Right atrium auricular region (tissue), 2 donors: ENCODE measurements around the gene KRTAP19-4. TPM values are rescaled to one million over a fixed set of nuclear protein-coding genes. Genes with fewer than 3 reads are reported as not detected.
"Not testable (repeated sequence)": the region's sequence is repeated elsewhere in the genome, so short reads cannot be mapped to it uniquely, and the experiment has no call there.

Experiments
- DNase-seq: peaks from one replicate; pipeline ENCODE4 v3.0.0-alpha.2; 2019; ENCODE audit warnings: low spot score
- H3K27ac ChIP-seq, 2 donors: fragments of 200-600 bp; sonication (generic); 1 replicate in 1 of 2; 2 replicates in 1 of 2; pipeline ENCODE4 v1.5.1; 2016 to 2019
- H3K27me3 ChIP-seq, 2 donors: fragments of 200-600 bp; sonication (generic); one replicate each; pipeline versions ENCODE4 v1.5.1 to v1.6.0; 2017 to 2019
- H3K36me3 ChIP-seq: fragments of 200-600 bp; sonication (generic); one replicate; pipeline ENCODE4 v1.5.1; 2016
- H3K4me1 ChIP-seq, 2 donors: fragments of 200-600 bp; sonication (generic); one replicate each; pipeline versions ENCODE4 v1.5.1 to v1.6.0; 2017 to 2019
- H3K4me3 ChIP-seq, 2 donors: fragments of 200-600 bp; sonication (generic); 1 replicate in 1 of 2; 2 replicates in 1 of 2; pipeline ENCODE4 v1.5.1; 2017 to 2019; ENCODE audit warnings: mild to moderate bottlenecking in 1 of 2, moderate library complexity in 1 of 2
- H3K9me3 ChIP-seq, 2 donors: fragments of 200-600 bp; sonication (generic); one replicate each; pipeline ENCODE4 v1.5.1; 2019
- CTCF ChIP-seq, 2 donors: fragments of 200-600 bp; sonication (generic); IDR thresholded peaks; one replicate each; pipeline ENCODE4 v1.5.1; 2019; ENCODE audit warnings: antibody characterized with exemption in 2 of 2
- total RNA-seq, 2 donors: library from RNA; depleted of rRNA; stranded (reverse); fragments of >200 nt; gene quantifications; one replicate each; pipeline ENCODE4 v1.1.0, GENCODE V29; 2016

KRTAP19-4 gene
- total RNA-seq = not detected

GRCh38 chr21:30497065-30497464, at the start of gene KRTAP19-4:
Gene KRTAP19-4, minus strand, starts transcription at chr21:30497165. Its CDS starts 55 bp downstream, at chr21:30497110.
- H3K36me3 ChIP-seq = no peaks in the 10 kb centered on the region
- no peaks in the 10 kb centered on the region for H3K4me1 ChIP-seq
- no peaks in the 10 kb centered on the region for H3K9me3 ChIP-seq

GRCh38 chr21:30541764-30542163, 44.8 kb upstream of the KRTAP19-4 start, which contains the start of gene KRTAP19-6:
Gene KRTAP19-6, minus strand, starts transcription at chr21:30541864. Its CDS starts 31 bp downstream, at chr21:30541833.
- H3K4me1 ChIP-seq = no peaks in the 10 kb centered on the region
- no peak within 1 kb of the TSS for H3K27ac ChIP-seq
- no peak for DNase-seq
- H3K9me3 ChIP-seq = no peaks in the 10 kb centered on the region
- no peaks in the 10 kb centered on the region for H3K36me3 ChIP-seq
- H3K4me3 ChIP-seq = no peak within 1 kb of the TSS
- H3K27me3 ChIP-seq = no peaks in the 10 kb centered on the region
- TF ChIP-seq CTCF (IDR thresholded peaks at IDR 0.05) = no peak

More at GRCh38 chr21:30497065-30497464, at the start of gene KRTAP19-4:
- Histone ChIP-seq H3K27me3 (no peaks in the 10 kb centered on the region), H3K27ac (no peak within 1 kb of the TSS), H3K4me3 (no peak within 1 kb of the TSS)
- no peak for DNase-seq
- no peak for TF ChIP-seq CTCF (IDR thresholded peaks at IDR 0.05)

GRCh38 chr21:30518876-30519275, 21.9 kb upstream of the KRTAP19-4 start:
- H3K4me3 ChIP-seq = no peak overlapping the region
- no peaks in the 10 kb centered on the region for H3K27me3 ChIP-seq
- TF ChIP-seq CTCF (IDR thresholded peaks at IDR 0.05) = no peak
- no peaks in the 10 kb centered on the region for H3K4me1 ChIP-seq
- no peak overlapping the region for H3K27ac ChIP-seq
- no peaks in the 10 kb centered on the region for H3K36me3 ChIP-seq
- H3K9me3 ChIP-seq = no peaks in the 10 kb centered on the region
- no peak for DNase-seq

GRCh38 chr21:30515681-30516080, 18.7 kb upstream of the KRTAP19-4 start:
- no peak for DNase-seq
- no peaks in the 10 kb centered on the region for H3K27me3 ChIP-seq
- H3K9me3 ChIP-seq = no peaks in the 10 kb centered on the region
- no peak for TF ChIP-seq CTCF (IDR thresholded peaks at IDR 0.05)
- no peaks in the 10 kb centered on the region for H3K4me1 ChIP-seq
- H3K27ac ChIP-seq = no peak overlapping the region
- no peak overlapping the region for H3K4me3 ChIP-seq
- no peaks in the 10 kb centered on the region for H3K36me3 ChIP-seq

GRCh38 chr21:30505621-30506205, 8.7 kb upstream of the KRTAP19-4 start:
- not testable (repeated sequence) for H3K9me3 ChIP-seq, H3K27ac ChIP-seq, H3K27me3 ChIP-seq, DNase-seq, H3K4me1 ChIP-seq, H3K4me3 ChIP-seq, H3K36me3 ChIP-seq

- Histone ChIP-seq H3K9me3 (no peaks in the 10 kb centered on the region), H3K36me3 (no peaks in the 10 kb centered on the region), H3K27ac (no peak within 1 kb of the TSS), H3K27me3 (no peaks in the 10 kb centered on the region), H3K4me1 (no peaks in the 10 kb centered on the region), H3K4me3 (no peak within 1 kb of the TSS)
- TF ChIP-seq CTCF (IDR thresholded peaks at IDR 0.05) = no peak
- DNase-seq = no peak
Measured at GRCh38 chr21:30502041-30502440, 5.1 kb upstream of the KRTAP19-4 start, which contains the start of gene KRTAP19-5. Gene KRTAP19-5, minus strand, starts transcription at chr21:30502141. Its CDS starts 51 bp downstream, at chr21:30502090.
